ENCODE results near the gene KIF19.

The KIF19 gene

DNA sequence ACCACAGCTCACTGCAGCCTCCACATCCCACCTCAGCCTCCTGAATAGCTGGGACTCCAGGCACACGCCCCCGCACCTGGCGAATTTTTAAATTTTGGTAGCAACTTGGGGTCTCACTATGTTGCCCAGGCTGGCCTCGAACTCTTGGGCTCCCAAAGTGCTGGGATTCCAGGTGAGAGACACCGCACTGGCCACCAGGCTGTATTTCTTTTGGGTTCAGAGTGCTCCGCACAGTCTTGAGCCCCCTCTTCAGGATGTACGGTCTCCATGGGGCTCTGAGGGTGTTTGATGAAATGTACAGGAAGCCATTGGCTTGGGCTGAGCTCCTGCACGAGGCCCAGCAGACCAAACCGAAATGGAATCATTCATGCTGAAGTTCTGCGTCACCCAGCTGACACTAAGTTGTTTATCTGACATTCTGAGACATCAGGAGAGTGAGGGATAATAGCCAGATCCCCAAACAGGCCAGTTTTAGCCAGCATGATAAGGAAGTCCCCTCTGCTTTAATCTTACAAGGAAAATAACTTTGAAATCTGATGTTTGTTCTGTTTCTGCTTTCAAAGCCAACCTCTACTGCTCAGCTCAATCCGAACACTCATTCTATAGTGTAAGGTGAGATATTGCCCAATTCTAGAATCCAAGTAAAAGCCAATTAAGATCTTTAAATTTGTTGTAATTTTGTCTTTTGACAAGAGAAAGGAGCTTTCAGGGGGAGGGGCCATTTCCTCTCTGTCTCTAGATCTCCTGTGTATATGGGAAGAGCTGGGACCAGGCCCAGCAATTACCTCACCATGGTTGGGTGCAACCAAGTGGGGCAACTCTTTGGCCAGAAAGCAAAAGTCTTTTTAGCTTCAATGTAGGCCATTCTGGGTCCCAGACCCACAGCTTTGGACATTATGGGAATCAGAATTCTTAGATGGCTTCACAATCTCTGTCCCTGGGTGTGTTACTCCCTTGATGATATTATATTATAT lies 64.9 kb downstream of the KIF19 start:
- no peak overlapping the region for H3K27ac ChIP-seq (ENCODE audit: low read length)
- no peaks in the 10 kb centered on the region for H3K27me3 ChIP-seq (ENCODE audit: low read depth, low read length)
- H3K9ac ChIP-seq (ENCODE audit: low read length), result no peak overlapping the region

DNA sequence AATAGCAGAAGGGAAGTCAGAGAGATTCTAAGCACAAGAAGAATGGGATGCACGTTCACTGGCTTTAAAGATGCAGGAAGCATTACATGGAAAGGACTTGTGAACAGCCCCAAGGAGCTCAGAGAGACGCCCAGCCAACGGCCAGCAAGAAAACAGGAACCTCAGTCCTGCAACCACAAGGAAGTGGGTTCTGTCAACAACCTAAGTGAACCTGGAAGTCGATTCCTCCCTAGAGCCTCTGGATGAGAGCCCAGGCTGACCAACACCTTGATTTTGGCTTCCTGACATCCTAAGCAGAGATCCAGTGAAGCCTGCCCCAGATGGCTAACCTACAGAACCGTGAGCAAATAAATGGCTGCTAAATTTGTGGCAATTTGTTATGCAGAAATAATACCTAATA lies 65.7 kb downstream of the KIF19 start:
- Histone ChIP-seq H3K9me3 (ENCODE audit: insufficient read depth, low read length) (no peaks in the 10 kb centered on the region), H4K20me1 (ENCODE audit: insufficient read depth, low read length) (no peaks in the 10 kb centered on the region), H3K27ac (ENCODE audit: low read length) (no peak overlapping the region), H2AFZ (ENCODE audit: low read depth, low read length) (no peak overlapping the region), H3K79me2 (ENCODE audit: low read length) (no peaks in the 10 kb centered on the region), H3K9ac (ENCODE audit: low read length) (no peak overlapping the region), H3K36me3 (replicated peaks; ENCODE audit: low read depth, low read length) (no peaks in the 10 kb centered on the region), H3K4me3 (ENCODE audit: low read length) (no peak overlapping the region), H3K4me2 (ENCODE audit: low read length) (no peak overlapping the region), H3K4me1 (ENCODE audit: low read length) (no peaks in the 10 kb centered on the region), H3K27me3 (ENCODE audit: low read depth, low read length) (no peaks in the 10 kb centered on the region)
- TF ChIP-seq, protein P1, sequence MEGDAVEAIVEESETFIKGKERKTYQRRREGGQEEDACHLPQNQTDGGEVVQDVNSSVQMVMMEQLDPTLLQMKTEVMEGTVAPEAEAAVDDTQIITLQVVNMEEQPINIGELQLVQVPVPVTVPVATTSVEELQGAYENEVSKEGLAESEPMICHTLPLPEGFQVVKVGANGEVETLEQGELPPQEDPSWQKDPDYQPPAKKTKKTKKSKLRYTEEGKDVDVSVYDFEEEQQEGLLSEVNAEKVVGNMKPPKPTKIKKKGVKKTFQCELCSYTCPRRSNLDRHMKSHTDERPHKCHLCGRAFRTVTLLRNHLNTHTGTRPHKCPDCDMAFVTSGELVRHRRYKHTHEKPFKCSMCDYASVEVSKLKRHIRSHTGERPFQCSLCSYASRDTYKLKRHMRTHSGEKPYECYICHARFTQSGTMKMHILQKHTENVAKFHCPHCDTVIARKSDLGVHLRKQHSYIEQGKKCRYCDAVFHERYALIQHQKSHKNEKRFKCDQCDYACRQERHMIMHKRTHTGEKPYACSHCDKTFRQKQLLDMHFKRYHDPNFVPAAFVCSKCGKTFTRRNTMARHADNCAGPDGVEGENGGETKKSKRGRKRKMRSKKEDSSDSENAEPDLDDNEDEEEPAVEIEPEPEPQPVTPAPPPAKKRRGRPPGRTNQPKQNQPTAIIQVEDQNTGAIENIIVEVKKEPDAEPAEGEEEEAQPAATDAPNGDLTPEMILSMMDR (IDR thresholded peaks at IDR 0.05; ENCODE audit: low read depth, low read length), result no peak
- no peak for TF ChIP-seq EZH2phosphoT487 (IDR thresholded peaks at IDR 0.05; ENCODE audit: low read depth)

More for the DNA sequence above, 64.9 kb downstream of the KIF19 start:
- H4K20me1 ChIP-seq (ENCODE audit: insufficient read depth, low read length), result no peaks in the 10 kb centered on the region
- TF ChIP-seq, protein P1 (IDR thresholded peaks at IDR 0.05; ENCODE audit: low read depth, low read length), result no peak
- no peak for TF ChIP-seq EZH2phosphoT487 (IDR thresholded peaks at IDR 0.05; ENCODE audit: low read depth)
- no peak overlapping the region for H3K4me3 ChIP-seq (ENCODE audit: low read length)
- H3K4me2 ChIP-seq (ENCODE audit: low read length), result no peak overlapping the region
- H3K79me2 ChIP-seq (ENCODE audit: low read length), result no peaks in the 10 kb centered on the region
- H3K36me3 ChIP-seq (replicated peaks; ENCODE audit: low read depth, low read length), result no peaks in the 10 kb centered on the region
- no peak overlapping the region for H2AFZ ChIP-seq (ENCODE audit: low read depth, low read length)
- no peaks in the 10 kb centered on the region for H3K4me1 ChIP-seq (ENCODE audit: low read length)
- H3K9me3 ChIP-seq (ENCODE audit: insufficient read depth, low read length), result no peaks in the 10 kb centered on the region

DNA sequence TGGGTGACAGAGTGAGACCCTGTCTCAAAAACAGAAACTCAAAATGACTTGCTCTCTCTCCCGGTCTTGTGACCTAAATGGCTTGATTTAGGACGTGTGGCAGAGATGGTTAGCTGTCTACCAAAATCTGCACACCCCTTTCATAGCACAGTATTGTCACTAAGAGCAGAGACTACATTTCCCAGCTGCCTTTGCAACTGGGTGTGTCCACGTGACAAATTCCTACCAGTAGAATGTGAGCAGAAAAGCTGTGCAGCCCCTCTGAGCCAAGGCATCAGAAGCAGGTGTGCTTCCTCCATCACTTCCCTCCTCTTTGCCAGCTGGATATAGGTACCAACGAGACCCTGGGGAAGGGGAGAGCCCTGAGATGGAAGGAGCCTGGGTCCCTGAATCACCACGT lies 66.8 kb downstream of the KIF19 start:
- Histone ChIP-seq H3K4me1 (ENCODE audit: low read length) (no peaks in the 10 kb centered on the region), H3K36me3 (replicated peaks; ENCODE audit: low read depth, low read length) (no peaks in the 10 kb centered on the region), H2AFZ (ENCODE audit: low read depth, low read length) (no peak overlapping the region), H3K9ac (ENCODE audit: low read length) (no peak overlapping the region), H3K27ac (ENCODE audit: low read length) (no peak overlapping the region), H3K4me3 (ENCODE audit: low read length) (no peak overlapping the region), H3K27me3 (ENCODE audit: low read depth, low read length) (no peaks in the 10 kb centered on the region), H3K4me2 (ENCODE audit: low read length) (no peak overlapping the region), H3K9me3 (ENCODE audit: insufficient read depth, low read length) (no peaks in the 10 kb centered on the region), H4K20me1 (ENCODE audit: insufficient read depth, low read length) (no peaks in the 10 kb centered on the region), H3K79me2 (ENCODE audit: low read length) (no peaks in the 10 kb centered on the region)
- TF ChIP-seq, protein P1 (IDR thresholded peaks at IDR 0.05; ENCODE audit: low read depth, low read length), result no peak
- no peak for TF ChIP-seq EZH2phosphoT487 (IDR thresholded peaks at IDR 0.05; ENCODE audit: low read depth)

DNA sequence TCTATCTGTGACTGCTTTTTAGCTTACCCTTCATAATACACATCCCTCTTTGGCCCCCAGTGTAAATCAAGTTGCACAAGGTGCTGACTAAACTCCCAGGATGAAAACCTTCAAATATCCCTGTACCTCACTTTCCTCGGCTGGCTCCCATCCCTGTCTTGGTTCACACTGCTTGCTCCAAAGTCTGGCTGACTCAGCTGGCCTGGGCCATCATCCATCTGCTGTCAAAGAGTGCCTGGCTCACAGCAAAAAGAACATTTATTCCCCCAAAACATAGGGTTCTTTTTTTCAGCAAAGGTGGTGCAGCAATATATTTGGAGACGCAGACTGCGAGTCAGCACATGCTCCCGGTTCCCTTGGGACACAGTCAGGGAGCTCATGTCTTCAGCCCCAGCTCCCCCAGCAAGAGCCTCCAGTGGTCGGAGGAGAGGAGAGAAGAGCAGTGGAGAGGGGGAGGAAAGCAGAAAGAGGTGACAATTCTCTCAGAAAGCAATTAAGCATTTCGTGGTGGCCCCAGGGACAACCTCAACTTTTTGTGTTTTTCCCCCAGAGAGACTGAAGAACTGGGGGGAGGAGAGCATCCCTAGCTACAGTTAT lies 67.4 kb downstream of the KIF19 start:
- H4K20me1 ChIP-seq (ENCODE audit: insufficient read depth, low read length), result no peaks in the 10 kb centered on the region
- no peak overlapping the region for H3K4me2 ChIP-seq (ENCODE audit: low read length)
- no peak overlapping the region for H2AFZ ChIP-seq (ENCODE audit: low read depth, low read length)
- H3K79me2 ChIP-seq (ENCODE audit: low read length), result no peaks in the 10 kb centered on the region
- no peak overlapping the region for H3K4me3 ChIP-seq (ENCODE audit: low read length)
- H3K27ac ChIP-seq (ENCODE audit: low read length), result no peak overlapping the region
- TF ChIP-seq, protein P1 (IDR thresholded peaks at IDR 0.05; ENCODE audit: low read depth, low read length), result no peak
- no peak for TF ChIP-seq EZH2phosphoT487 (IDR thresholded peaks at IDR 0.05; ENCODE audit: low read depth)
- H3K27me3 ChIP-seq (ENCODE audit: low read depth, low read length), result no peaks in the 10 kb centered on the region
- no peaks in the 10 kb centered on the region for H3K36me3 ChIP-seq (replicated peaks; ENCODE audit: low read depth, low read length)
- H3K9ac ChIP-seq (ENCODE audit: low read length), result no peak overlapping the region
- no peaks in the 10 kb centered on the region for H3K9me3 ChIP-seq (ENCODE audit: insufficient read depth, low read length)
- no peaks in the 10 kb centered on the region for H3K4me1 ChIP-seq (ENCODE audit: low read length)
